GM18909 (cell line): ENCODE data around the gene HSPG2.
"Not testable (repeated sequence)": the region's sequence is repeated elsewhere in the genome, so short reads cannot be mapped to it uniquely, and the experiment has no call there.

Experiments used
- ATAC-seq: cut with Tn5 transposase; IDR thresholded peaks from one replicate; pipeline ENCODE4 v1.9.1; 2021; ENCODE audit warnings: mild to moderate bottlenecking; ENCODE audit not compliant: unreplicated experiment, poor library complexity

HSPG2 gene

DNA sequence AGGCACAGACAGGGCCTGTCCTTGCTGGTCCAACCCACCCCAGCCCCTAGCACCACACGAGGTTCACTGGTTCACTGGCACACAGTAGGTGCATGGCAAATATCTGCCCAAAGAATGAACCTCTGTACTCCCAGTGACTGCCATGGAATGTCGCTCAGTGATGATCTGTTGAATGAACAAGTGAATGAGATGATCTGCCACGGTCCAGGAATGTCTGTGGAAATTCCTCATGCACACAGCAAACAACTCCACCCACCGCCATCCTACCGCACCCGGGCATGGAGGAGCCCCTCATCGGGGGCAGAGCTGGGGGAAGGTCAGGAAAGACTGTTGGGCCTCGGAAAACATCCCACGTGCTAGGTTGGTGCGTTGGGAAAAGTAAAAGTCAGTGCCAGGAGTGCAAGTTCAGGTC lies 1.7 kb downstream of the HSPG2 start:
- ATAC-seq: no peak

- no peak for ATAC-seq
Measured at GRCh38 chr1:21933397-21934248, 3.5 kb downstream of the HSPG2 start.

GRCh38 chr1:21932127-21932526 lies 5.0 kb downstream of the HSPG2 start:
- no peak for ATAC-seq

- no peak for ATAC-seq
Measured at GRCh38 chr1:21931171-21932093, 5.7 kb downstream of the HSPG2 start.

GRCh38 chr1:21930629-21931170 lies 6.4 kb downstream of the HSPG2 start:
- ATAC-seq: no peak

DNA sequence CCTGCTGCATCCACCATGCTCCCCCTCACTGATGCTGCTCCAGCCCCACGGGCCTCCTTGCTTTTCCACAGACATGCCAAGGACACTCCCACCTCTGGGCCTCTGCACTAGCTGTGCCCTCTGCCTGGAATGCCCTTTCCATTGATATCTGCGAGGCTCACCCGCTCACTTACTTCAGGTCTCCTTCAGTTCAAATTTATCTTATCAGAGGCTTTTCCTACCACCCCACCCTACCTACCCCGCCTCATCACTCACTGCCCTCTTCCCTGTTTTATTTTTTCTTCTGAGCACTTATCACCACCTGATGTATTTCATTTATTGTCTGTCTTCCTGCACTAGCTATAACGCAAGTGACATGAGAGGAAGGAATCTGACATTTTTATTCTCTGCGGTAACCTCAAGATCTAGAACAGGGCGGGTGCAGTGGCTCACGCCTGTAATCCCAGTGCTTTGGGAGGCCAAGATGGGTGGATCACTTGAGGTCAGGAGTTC lies 7.0 kb downstream of the HSPG2 start:
- ATAC-seq: no peak

DNA sequence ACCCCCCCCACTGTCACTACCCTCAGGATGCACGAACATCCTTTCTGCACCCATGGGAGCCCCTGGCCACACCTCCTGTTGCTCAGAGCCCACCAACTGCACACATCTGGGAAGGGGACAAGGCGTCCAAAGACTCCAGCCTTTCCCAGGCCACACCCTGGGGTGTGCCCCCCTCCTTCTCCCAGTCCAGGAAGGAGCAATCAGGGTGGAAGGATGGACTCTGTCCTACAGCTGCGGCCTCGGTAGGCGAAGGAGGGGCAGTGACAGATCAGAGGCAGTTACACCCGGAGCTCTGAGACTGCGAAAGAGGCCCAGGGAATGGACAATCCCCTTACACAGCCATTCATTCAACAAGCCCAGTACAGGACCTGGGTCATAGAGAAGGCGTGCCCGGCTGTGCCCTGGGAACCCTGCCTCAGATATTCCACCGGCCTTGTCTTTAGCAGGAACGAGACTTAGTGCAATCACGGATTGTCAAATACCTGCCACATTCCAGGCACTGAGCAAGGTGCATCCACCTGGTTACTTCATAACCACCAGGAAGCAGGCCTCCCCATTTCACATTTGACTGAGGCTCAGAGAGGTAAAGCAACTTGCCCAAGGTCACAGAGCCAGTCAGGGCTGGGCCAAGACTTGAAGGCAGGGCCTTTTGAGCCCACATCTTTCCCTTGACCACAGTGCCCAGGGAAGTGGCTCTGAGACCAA lies 9.4 kb downstream of the HSPG2 start:
- no peak for ATAC-seq

GRCh38 chr1:21926814-21927532 lies 10.1 kb downstream of the HSPG2 start:
- no peak for ATAC-seq

GRCh38 chr1:21926065-21926464 lies 11.0 kb downstream of the HSPG2 start:
- no peak for ATAC-seq

- no peak for ATAC-seq
Measured at GRCh38 chr1:21925334-21925940, 11.7 kb downstream of the HSPG2 start.

DNA sequence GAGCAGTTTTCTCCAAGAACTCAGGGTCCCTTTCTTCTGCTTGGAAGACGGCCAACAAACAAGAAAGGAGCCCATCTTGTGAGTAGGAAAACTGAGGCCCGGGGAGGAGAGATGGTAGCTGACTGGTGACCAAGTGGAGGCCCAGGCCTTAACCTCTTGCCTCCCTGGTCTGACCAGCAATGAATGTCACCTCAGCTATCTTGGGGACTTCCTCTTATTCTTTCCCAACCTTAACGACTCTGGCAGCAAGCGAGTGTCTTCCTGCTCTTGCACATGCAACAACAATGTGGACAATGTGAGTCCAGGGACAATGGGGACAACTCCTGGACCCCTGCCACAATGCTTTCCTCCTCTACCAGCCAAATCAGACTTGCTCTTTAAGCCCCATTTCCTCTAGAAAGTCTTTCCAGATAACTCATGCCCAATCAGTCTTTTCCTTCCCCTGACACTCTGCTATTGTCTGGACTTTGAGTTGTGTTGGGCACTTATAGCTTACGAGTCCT lies 12.6 kb downstream of the HSPG2 start:
- ATAC-seq: no peak

- ATAC-seq: no peak
Measured at GRCh38 chr1:21922090-21923013, 14.8 kb downstream of the HSPG2 start.

- no peak for ATAC-seq
Measured at GRCh38 chr1:21921100-21921875, 15.8 kb downstream of the HSPG2 start.

DNA sequence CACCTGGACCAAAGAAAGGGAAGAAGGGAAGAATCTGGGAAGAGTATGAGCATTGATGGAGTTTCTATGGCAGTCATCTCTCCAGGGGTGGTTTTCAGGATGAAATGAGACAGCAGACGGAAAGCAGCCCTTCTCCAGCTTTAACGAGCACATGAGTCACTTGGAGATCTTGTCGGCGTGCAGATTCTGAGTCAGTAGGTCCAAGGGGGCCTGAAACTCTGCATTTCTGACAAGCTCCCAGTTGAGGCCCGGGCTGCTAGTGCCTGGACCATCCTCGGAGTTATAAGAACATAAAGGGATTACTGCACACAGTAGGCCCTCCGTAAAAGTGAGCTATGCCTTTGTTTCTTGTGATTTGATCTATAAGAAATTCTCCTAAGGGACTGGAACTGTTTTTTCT lies 17.6 kb downstream of the HSPG2 start:
- ATAC-seq: no peak

DNA sequence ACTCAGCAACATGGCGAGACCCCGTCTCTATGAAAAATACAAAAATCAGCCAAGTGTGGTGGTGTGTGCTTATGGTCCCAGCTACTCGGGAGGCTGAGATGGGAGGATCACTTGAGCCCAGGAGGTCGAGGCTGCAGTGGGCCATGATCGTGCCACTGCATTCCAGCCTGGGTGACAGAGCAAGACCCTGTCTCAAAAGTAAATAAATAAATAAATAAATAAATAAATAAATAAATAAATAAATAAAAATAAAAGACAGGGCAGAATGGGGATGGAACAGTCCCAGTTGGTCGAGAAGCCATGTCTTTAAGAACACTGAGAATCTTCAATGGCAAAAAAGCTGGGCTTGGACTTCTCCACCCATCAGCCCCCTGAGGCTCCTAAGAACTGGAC lies 19.9 kb downstream of the HSPG2 start:
- ATAC-seq: not testable (repeated sequence)

DNA sequence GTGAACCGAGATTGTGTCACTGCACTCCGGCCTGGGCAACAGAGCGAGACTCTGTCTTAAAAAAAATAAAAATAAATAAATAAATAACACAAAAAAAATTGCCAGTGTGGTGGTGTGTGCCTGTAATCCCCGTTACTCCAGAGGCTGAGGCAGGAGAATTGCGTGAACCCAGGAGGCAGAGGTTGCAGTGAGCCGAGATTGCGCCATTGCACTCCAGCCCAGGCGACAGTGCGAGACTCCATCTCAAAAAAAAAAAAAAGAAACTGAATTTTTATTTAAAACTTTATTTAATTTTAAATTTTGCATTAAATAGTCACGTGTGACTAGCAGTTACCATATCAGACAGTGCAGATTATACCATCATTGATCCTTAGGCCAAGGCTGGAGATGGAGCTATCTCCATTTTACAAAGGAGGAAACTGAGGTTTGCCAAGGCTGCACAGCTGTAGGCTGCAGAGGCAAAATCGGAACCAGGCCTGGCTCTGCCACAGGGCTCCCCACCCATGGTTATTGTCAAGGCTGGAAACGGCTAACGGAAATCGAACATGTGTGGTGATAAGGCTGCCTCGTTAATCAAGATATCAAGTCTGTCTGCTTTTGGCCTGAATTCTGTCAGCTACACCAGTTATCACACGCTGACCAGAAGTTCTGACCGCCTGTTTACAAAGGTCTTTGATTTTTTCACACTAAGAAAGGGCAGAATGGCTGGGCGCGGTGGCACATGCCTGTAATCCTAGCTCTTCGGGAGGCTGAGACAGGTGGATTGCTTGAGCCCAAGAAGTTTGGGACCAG lies 20.5 kb downstream of the HSPG2 start:
- ATAC-seq: no peak
